NB4 (cell line): Measurements from ENCODE around the gene DNMT1.

ENCODE experiments used
- POLR2A ChIP-seq: IDR thresholded peaks from 2 replicates; pipeline ENCODE4 v1.6.1; 2011; ENCODE audit warnings: mild to moderate bottlenecking; ENCODE audit not compliant: insufficient read length; ENCODE audit errors: extremely low read depth
- TF ChIP-seq, protein P1 (sequence below): IDR thresholded peaks from one replicate; pipeline ENCODE4 v1.5.1; 2012; ENCODE audit warnings: low read depth, low read length
- TF ChIP-seq, protein P2 (sequence below): IDR thresholded peaks from 2 replicates; pipeline ENCODE4 v1.6.1; 2011; ENCODE audit warnings: low read depth, low read length

DNA sequence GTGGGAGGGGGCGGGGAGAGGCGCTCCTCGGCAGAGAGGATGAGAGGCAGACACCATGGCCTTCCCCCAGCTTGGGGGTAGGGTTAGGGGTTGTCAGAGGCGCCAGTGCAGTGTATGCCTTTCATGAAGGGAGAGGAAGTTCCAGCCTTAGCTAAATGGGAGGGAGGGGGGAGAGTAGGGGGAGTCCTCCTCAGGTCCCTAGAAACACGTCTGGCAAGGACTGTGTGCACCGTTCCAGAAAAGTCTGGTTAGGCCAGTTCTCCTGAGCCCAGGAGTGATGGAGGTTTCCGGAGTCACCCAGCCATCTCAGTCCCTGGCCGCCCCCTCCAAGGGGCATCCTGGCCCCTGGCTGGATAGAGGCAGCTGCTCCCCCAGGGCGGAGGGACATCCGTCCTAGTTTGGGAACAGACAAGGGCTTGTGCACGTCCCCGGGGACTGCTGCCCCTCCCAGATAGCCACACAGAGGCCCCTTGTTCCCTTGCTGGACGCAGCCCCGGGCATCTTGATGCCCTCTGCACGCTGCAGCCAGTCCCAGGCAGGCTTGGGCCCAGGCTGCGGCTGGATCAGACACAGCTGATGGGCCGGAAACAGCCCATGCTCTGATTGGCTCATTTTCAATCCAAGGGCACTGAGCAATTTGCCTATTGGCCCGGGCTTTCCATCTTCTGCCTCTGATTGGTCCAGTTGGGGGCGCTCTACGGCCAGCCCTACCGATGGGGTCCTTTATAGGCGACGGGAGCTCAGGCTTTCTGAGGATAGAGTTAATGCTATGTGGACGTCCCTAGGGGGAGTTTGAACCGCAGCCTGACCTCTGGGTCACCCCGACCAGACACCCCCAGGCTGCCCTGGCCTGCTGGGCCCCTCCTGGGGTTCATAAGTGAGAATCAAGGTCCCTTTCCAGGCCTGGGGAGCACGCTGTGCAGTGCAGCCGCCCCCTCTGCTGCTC, 32.5 kb upstream of the DNMT1 start:
- TF ChIP-seq, protein P1, sequence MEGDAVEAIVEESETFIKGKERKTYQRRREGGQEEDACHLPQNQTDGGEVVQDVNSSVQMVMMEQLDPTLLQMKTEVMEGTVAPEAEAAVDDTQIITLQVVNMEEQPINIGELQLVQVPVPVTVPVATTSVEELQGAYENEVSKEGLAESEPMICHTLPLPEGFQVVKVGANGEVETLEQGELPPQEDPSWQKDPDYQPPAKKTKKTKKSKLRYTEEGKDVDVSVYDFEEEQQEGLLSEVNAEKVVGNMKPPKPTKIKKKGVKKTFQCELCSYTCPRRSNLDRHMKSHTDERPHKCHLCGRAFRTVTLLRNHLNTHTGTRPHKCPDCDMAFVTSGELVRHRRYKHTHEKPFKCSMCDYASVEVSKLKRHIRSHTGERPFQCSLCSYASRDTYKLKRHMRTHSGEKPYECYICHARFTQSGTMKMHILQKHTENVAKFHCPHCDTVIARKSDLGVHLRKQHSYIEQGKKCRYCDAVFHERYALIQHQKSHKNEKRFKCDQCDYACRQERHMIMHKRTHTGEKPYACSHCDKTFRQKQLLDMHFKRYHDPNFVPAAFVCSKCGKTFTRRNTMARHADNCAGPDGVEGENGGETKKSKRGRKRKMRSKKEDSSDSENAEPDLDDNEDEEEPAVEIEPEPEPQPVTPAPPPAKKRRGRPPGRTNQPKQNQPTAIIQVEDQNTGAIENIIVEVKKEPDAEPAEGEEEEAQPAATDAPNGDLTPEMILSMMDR = peak; percentile 28
- TF ChIP-seq, protein P2, sequence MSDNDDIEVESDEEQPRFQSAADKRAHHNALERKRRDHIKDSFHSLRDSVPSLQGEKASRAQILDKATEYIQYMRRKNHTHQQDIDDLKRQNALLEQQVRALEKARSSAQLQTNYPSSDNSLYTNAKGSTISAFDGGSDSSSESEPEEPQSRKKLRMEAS = no peak
- TF ChIP-seq POLR2A = no peak
